Measurements from ENCODE around the gene PNMA8C. TPM values are rescaled to one million over a fixed set of nuclear protein-coding genes. Genes with fewer than 3 reads are reported as not detected.
A peak's percentile ranks its signal among the peaks of the same experiment; 100 is the strongest.

The PNMA8C gene
- total and polyA plus RNA-seq, 8 donors, result 0.05 to 0.18 TPM; not detected in 6

DNA sequence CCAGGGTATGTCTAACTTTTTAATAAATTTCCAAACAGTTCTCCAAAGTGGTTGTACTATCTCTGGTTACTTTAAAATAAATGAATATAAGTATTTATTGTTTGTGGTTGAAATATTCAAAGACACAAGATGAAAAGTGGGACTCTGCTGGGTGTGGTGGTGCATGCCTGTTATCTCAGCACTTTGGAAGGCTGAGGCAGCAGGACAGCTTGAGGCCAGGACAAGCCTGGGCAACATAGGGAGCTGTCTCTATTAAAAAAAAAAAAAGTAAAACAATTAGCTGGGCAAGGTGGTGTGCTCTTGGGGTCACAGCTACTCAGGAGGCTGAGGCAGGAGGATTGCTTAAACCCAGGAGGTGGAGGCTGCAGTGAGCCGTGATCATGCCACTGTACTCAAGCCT is 32.2 kb upstream of the PNMA8C start:
- Histone ChIP-seq H3K36me3 (no peaks in the 10 kb centered on the region), H3K27ac (no peak overlapping the region)
- no peak for DNase-seq

GRCh38 chr19:46460055-46460454 is 31.3 kb upstream of the PNMA8C start:
- H3K4me1 ChIP-seq, result peaks cover 0 to 4% (median 0%) of the 10 kb centered on the region in 4 donors
- no peak overlapping the region for H3K4me3 ChIP-seq
- TF ChIP-seq POLR2A (IDR thresholded peaks at IDR 0.05), result no peak
- TF ChIP-seq, protein P1, sequence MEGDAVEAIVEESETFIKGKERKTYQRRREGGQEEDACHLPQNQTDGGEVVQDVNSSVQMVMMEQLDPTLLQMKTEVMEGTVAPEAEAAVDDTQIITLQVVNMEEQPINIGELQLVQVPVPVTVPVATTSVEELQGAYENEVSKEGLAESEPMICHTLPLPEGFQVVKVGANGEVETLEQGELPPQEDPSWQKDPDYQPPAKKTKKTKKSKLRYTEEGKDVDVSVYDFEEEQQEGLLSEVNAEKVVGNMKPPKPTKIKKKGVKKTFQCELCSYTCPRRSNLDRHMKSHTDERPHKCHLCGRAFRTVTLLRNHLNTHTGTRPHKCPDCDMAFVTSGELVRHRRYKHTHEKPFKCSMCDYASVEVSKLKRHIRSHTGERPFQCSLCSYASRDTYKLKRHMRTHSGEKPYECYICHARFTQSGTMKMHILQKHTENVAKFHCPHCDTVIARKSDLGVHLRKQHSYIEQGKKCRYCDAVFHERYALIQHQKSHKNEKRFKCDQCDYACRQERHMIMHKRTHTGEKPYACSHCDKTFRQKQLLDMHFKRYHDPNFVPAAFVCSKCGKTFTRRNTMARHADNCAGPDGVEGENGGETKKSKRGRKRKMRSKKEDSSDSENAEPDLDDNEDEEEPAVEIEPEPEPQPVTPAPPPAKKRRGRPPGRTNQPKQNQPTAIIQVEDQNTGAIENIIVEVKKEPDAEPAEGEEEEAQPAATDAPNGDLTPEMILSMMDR (IDR thresholded peaks at IDR 0.05), result no peak
- TF ChIP-seq EP300 (IDR thresholded peaks at IDR 0.05), result no peak
- no peak for TF ChIP-seq POLR2AphosphoS5 (IDR thresholded peaks at IDR 0.05)
- H3K9me3 ChIP-seq, result no peaks in the 10 kb centered on the region
- no peak overlapping the region for H3K27ac ChIP-seq
- intact Hi-C loops (cut with DNase I; ENCODE audit: low total_unique reads), result no loop called here
- no peaks in the 10 kb centered on the region for H3K36me3 ChIP-seq
- H3K27me3 ChIP-seq, result peaks cover 0 to 28% (median 6%) of the 10 kb centered on the region in 3 donors
- 66 to 93% (median 70%) methylated on average over 2 of the region's 2 CpGs for WGBS, 5 donors
- DNase-seq, result no peak

More for the DNA sequence above, 32.2 kb upstream of the PNMA8C start:
- no peak for TF ChIP-seq EP300 (IDR thresholded peaks at IDR 0.05)
- TF ChIP-seq, protein P1 (IDR thresholded peaks at IDR 0.05), result no peak
- TF ChIP-seq POLR2AphosphoS5 (IDR thresholded peaks at IDR 0.05), result no peak
- no peak for TF ChIP-seq POLR2A (IDR thresholded peaks at IDR 0.05)
- H3K4me1 ChIP-seq, result peaks cover 0 to 4% (median 0%) of the 10 kb centered on the region in 4 donors
- peaks cover 0 to 28% (median 6%) of the 10 kb centered on the region in 3 donors for H3K27me3 ChIP-seq
- intact Hi-C loops (cut with DNase I; ENCODE audit: low total_unique reads), result no loop called here
- no peak overlapping the region for H3K4me3 ChIP-seq
- WGBS, 5 donors, result 76 to 95% (median 91%) methylated on average over 1 of the region's 1 CpG
- H3K9me3 ChIP-seq, result no peaks in the 10 kb centered on the region

DNA sequence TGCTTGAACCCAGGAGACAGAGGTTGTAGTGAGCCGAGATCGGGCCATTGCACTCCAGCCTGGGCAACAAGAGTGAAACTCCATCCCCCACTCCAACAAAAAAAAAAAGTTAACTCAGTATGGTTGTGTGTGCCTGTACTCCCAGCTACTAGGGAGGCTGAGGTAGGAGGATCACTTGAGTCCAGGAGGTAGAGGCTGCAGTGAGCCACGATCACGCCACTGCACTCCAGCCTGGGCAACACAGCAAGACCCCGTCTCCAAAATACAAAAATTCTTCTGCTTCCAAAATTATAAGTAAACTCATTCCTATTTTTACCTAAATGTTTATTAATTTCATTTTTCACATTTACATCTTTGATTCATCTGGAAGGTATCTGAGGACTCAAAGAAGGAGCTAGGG is 28.2 kb upstream of the PNMA8C start:
- no peak for TF ChIP-seq POLR2A (IDR thresholded peaks at IDR 0.05)
- H3K27ac ChIP-seq, result no peak overlapping the region
- 86 to 94% (median 91%) methylated on average over 5 of the region's 5 CpGs for WGBS, 5 donors

GRCh38 chr19:46454244-46454643 is 25.5 kb upstream of the PNMA8C start:
- Histone ChIP-seq H3K4me3 (no peak overlapping the region), H3K27me3 (peaks cover 0 to 11% (median 6%) of the 10 kb centered on the region in 3 donors), H3K27ac (no peak overlapping the region), H3K9me3 (no peaks in the 10 kb centered on the region), H3K36me3 (no peaks in the 10 kb centered on the region), H3K4me1 (peaks cover 0 to 4% (median 0%) of the 10 kb centered on the region in 4 donors)
- intact Hi-C loops (cut with DNase I; ENCODE audit: low total_unique reads), result no loop called here
- no peak for DNase-seq
- no peak for TF ChIP-seq POLR2A (IDR thresholded peaks at IDR 0.05)
- no peak for TF ChIP-seq POLR2AphosphoS5 (IDR thresholded peaks at IDR 0.05)
- TF ChIP-seq, protein P1 (IDR thresholded peaks at IDR 0.05), result no peak
- no peak for TF ChIP-seq EP300 (IDR thresholded peaks at IDR 0.05)
- 28 to 62% (median 53%) methylated on average over 3 of the region's 3 CpGs for WGBS, 5 donors

More for the DNA sequence above, 28.2 kb upstream of the PNMA8C start:
- no peak for DNase-seq
- intact Hi-C loops (cut with DNase I; ENCODE audit: low total_unique reads), result no loop called here
- H3K27me3 ChIP-seq, result peaks cover 0 to 28% (median 6%) of the 10 kb centered on the region in 3 donors
- H3K4me3 ChIP-seq, result no peak overlapping the region
- no peaks in the 10 kb centered on the region for H3K36me3 ChIP-seq
- peaks cover 0 to 4% (median 0%) of the 10 kb centered on the region in 4 donors for H3K4me1 ChIP-seq
- H3K9me3 ChIP-seq, result no peaks in the 10 kb centered on the region

- Histone ChIP-seq H3K36me3 (no peaks in the 10 kb centered on the region), H3K9me3 (no peaks in the 10 kb centered on the region), H3K4me1 (peaks cover 0 to 4% (median 0%) of the 10 kb centered on the region in 4 donors), H3K27ac (no peak overlapping the region), H3K4me3 (no peak overlapping the region), H3K27me3 (peaks cover 0 to 11% (median 6%) of the 10 kb centered on the region in 3 donors)
- intact Hi-C loops (cut with DNase I; ENCODE audit: low total_unique reads), result no loop called here
- peak in 1 of 2 donors; percentile 24 for DNase-seq
- 48 to 66% (median 57%) methylated on average over 6 of the region's 6 CpGs for WGBS, 5 donors
- TF ChIP-seq EP300 (IDR thresholded peaks at IDR 0.05) (no peak), POLR2A (IDR thresholded peaks at IDR 0.05) (no peak), POLR2AphosphoS5 (IDR thresholded peaks at IDR 0.05) (no peak)
- TF ChIP-seq, protein P1 (IDR thresholded peaks at IDR 0.05), result no peak
Measured at GRCh38 chr19:46453661-46454060, 24.9 kb upstream of the PNMA8C start.
